GM21619 (cell line): Measurements from ENCODE around the gene POLG2.
"Not testable (repeated sequence)": the region's sequence is repeated elsewhere in the genome, so short reads cannot be mapped to it uniquely, and the experiment has no call there.

ENCODE experiments used
- ATAC-seq: cut with Tn5 transposase; IDR thresholded peaks from one replicate; pipeline ENCODE4 v1.9.1; 2021; ENCODE audit not compliant: unreplicated experiment

The POLG2 gene

DNA sequence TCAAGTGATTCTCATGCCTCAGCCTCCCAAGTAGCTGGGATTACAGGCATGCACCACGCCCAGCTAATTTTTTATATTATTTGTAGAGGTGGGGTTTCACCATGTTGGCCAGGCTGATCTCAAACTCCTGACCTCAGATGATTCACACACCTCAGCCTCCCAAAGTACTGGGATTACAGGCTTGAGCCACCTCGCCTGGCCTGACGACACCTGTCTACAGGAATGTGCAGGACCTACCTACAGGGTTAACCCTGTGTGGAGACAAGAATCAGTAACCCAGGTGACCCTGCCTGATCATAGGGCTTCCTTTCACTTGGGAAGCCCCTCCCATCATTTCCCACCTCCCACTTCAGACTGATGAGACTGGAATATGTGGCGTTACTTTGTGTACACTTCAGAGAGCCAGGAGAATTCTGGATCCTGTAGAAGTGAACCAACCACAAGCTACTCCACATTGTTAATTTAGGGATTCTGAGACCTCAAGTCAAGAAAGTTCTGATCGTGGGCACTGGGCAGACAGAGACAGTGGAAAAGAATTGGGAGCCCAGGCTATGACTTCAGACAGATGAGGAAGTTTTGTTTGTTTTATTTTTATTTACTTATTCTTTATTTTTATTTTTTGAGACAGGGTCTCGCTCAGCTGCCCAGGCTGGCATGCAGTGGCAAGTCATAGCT, 53.6 kb downstream of the POLG2 start:
- no peak for ATAC-seq

DNA sequence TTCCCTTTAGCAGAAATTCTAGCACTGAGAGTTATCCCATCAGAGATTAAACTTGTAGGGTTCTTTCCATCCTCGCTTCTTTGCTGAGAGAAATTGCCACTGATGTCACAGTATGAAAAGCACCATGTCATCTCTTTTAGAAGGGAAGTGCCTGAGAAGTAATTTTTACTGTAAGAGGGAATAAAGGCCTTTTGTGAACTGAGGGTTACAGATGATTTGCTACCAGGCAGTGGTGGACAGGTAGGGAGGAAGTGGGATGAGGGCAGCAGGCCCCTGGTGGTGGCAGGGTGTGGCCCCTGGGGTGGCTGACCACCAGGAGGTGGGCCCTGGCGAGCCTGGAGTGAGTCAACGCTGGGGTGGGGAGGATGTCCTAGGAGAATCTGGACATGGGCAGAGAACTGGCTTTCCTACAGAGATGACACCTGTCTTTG, 54.3 kb downstream of the POLG2 start:
- ATAC-seq: no peak

DNA sequence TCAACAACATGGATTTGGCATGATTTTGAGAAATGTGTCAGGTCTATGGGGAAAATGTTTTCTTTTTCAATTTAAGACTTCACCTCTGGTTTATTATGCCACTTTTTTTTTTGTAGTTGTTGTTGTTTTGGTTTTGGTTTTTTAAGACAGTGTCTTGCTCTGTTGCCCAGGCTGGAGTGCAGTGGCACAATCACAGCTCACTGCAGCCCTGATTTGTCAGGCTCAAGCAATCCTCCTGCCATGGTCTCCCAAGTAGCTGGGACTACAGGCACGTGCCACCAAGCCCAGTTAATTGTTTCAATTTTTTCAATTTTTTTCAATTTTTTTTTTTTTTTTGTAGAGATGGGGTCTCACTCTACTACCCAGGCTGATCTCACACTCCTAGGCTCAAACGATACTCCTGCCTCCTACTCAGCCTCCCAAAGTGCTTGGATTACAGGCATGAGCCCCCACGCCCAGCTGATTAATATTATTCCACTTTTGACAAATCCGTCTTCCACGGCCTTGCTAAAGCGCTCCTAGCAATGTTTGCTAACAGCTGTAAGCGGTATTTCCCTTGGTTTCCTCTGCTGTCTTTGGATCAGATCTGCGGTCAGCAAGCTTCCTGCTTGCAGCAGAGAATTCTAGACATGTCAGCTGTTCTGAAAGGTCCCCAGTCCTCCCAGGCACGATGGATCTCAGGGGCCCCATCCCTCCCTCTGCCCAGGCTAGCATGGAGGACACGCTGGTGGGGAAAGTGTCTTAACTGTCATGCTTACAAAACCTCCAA, 54.9 kb downstream of the POLG2 start:
- no peak for ATAC-seq

DNA sequence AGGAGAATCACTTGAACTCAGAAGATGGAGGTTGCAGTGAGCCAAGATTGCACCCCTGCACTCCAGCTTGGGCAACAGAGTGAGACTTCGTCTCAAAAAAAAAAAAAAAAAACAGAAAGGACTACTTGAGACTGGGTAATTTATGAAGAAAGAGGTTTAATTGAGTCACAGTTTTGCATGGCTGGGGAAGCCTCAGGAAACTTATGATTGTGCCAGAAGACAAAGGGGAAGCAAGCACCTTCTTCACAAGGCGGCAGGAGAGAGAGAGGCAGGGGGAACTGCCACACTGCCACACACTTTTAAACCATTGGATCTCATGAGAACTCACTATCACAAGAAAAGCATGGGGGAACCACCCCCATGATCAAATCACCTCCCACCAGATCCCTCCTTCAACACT, 56.9 kb downstream of the POLG2 start:
- no peak for ATAC-seq

DNA sequence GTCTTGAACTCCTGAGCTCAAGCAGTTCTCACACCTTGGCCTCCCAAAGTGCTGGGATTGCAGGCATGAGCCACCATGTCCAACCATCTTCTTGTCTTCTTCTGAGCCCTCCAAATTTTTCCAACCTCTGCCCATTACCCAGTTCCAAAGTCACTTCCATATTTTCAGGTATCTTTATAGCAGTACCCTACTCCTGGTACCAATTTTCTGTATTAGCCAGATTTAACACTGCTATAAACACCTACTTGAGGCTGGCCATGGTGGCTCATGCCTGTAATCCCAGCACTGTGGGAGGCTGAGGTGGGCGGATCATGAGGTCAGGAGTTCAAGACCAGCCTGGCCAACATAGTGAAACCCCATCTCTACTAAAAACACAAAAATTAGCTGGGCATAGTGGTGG, 57.3 kb downstream of the POLG2 start:
- not testable (repeated sequence) for ATAC-seq

DNA sequence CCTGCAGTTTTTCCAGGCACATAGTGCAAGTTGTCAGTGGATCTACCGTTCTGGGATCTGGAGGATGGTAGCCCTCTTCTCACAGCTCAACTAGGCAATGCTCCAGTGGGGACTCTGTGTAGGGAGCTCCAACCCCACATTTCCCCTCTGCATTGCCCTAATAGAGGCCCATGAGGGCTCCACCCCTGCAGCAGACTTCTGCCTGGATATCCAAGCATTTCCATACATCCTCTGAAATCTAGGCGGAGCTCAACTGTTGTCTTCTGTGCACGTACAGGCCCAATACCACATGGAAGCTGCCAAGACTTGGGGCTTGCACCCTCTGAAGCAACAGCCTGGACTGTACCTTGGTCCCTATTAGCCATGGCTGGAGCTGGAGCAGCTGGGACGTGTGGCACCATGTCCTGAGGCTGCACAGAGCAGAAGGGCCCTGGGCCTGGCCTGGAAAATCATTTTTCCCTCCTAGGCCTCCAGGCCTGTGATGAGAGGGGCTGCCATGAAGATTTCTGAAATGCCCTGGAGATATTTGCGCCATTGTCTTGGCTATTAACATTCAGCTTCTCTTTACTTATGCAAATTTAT, 58.8 kb downstream of the POLG2 start:
- ATAC-seq: no peak

DNA sequence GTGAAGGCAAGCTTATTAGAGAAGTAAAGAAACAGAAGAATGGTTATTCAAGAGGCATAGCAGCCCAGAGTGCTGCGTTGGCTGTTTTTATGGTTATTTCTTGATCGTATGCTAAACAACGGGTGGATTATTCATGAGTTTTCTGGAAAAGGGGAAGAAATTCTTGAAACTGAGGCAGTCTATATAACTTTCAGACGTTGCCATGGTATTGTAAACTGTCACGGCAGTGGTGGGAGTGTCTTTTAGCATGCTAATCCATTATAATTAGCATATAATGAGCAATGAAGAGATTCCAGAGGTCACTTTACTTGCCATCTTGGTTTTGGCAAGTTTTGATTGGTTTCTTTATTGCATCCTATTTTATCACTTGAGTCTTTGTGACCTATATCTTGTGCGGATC, 65.3 kb downstream of the POLG2 start:
- no peak for ATAC-seq

DNA sequence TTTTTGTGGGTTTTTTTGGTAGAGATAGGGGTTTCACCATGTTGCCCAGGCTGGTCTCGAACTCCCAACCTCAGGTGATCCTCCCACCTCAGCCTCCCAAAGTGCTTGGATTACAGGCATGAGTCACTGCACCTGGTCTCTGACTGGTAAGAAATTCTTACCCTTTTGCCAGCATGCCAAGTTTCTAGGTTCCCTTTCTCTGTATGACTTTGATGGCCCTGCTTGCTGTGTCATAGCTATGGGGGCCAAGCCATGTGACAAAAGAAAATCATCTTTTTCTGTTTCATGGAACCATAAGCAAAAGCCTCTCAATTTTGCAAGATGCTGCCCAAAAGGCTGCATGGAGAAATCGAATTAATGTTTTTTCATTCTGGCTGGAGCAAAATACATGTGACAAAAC, 66.8 kb downstream of the POLG2 start:
- ATAC-seq: not testable (repeated sequence)

DNA sequence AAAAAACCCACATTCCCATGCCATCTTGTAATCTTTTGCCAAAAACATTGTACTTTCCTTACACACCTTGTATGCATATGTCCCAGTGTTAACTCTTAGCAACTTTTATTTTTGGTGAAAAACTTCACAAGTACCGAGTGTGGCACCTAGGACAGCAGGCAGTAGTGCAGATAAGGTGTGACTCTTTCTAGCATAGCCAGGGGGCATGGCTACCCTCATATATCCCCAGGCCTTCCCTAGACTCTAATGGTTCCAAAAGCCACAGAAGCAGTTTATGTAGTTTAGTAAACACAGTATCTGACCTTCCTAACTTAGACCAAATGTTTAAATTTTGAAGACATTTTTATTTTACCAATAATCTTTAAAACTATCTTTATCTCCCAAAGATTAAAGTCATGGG, 68.4 kb downstream of the POLG2 start:
- ATAC-seq: no peak
